Adrenal gland (tissue), 5 donors: Measurements from ENCODE around the gene FOXO3.

ENCODE experiments used
- POLR2A ChIP-seq, 2 donors: fragments of 450-650 bp; IDR thresholded peaks; one replicate each; pipeline ENCODE4 v1.6.1; 2017; ENCODE audit warnings: antibody characterized with exemption in 2 of 2, mild to moderate bottlenecking in 2 of 2, moderate library complexity in 1 of 2
- TF ChIP-seq, protein P1 (sequence below), 6 experiments: fragments of 450-650 bp in 4 of 6; fragments of 200-600 bp in 2 of 6; sonication (generic) in 1 of 6; IDR thresholded peaks; 1 replicate in 5 of 6; 2 replicates in 1 of 6; pipeline versions ENCODE4 v1.5.1 to v1.8.0; 2016 to 2021; ENCODE audit warnings: antibody characterized with exemption in 6 of 6, mild to moderate bottlenecking in 2 of 6, moderate library complexity in 1 of 6
- donor health status: DM: no; HTN: no; CAD: no.

DNA sequence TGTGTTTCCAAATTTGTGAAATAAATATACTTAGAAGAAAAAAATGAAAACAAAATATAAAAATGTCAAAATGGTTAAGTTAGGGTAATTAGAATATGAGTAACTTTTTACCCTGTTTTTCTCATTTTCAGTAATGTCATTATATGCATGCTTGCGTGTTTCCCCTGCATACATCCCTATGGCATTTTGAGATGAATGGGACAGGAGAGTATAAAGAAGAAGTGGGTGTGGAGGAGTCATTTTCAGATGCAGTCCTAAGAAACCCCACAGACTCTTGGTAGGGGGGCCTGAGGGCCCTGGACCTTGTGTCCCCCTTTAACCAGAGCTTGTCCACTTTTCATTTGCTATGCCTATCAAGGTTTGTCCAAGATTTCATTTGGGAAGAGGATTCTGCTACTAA, 77.2 kb downstream of the FOXO3 start:
- TF ChIP-seq, protein P1, sequence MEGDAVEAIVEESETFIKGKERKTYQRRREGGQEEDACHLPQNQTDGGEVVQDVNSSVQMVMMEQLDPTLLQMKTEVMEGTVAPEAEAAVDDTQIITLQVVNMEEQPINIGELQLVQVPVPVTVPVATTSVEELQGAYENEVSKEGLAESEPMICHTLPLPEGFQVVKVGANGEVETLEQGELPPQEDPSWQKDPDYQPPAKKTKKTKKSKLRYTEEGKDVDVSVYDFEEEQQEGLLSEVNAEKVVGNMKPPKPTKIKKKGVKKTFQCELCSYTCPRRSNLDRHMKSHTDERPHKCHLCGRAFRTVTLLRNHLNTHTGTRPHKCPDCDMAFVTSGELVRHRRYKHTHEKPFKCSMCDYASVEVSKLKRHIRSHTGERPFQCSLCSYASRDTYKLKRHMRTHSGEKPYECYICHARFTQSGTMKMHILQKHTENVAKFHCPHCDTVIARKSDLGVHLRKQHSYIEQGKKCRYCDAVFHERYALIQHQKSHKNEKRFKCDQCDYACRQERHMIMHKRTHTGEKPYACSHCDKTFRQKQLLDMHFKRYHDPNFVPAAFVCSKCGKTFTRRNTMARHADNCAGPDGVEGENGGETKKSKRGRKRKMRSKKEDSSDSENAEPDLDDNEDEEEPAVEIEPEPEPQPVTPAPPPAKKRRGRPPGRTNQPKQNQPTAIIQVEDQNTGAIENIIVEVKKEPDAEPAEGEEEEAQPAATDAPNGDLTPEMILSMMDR (IDR thresholded peaks at IDR 0.05): no peak
- TF ChIP-seq POLR2A (IDR thresholded peaks at IDR 0.05): no peak
